Kidney (tissue), 14 donors: ENCODE data around the gene ELOVL3. TPM values are rescaled to one million over a fixed set of nuclear protein-coding genes. Genes with fewer than 3 reads are reported as not detected.
A peak's percentile ranks its signal among the peaks of the same experiment; 100 is the strongest.
"Not testable (repeated sequence)": the region's sequence is repeated elsewhere in the genome, so short reads cannot be mapped to it uniquely, and the experiment has no call there.

Experiments
- DNase-seq, 5 donors: peaks; one replicate each; pipeline ENCODE4 v3.0.0-alpha.2; 2013 to 2020
- FAIRE-seq: peaks from 2 replicates; lab custom pipeline; 2012; peaks lifted over from hg19 to GRCh38; lab: Jason Lieb, UNC
- H3K27ac ChIP-seq, 2 donors: one replicate each; pipeline ENCODE4 v1.7.0; 2013; ENCODE audit warnings: low read depth in 2 of 2, low read length in 2 of 2, inconsistent platforms in 1 of 2
- H3K27me3 ChIP-seq: one replicate; pipeline ENCODE4 v1.7.1; 2013; ENCODE audit warnings: low read length, inconsistent platforms; ENCODE audit not compliant: control insufficient read depth, insufficient read depth
- H3K36me3 ChIP-seq, 3 donors: one replicate each; pipeline versions ENCODE4 v1.7.0 to v1.7.1; 2013; ENCODE audit warnings: low read length in 3 of 3, control low read depth in 1 of 3, inconsistent platforms in 1 of 3; ENCODE audit not compliant: insufficient read depth in 3 of 3, control insufficient read depth in 2 of 3
- H3K4me1 ChIP-seq, 3 donors: one replicate each; pipeline versions ENCODE4 v1.7.0 to v1.7.1; 2013; ENCODE audit warnings: low read length in 3 of 3, inconsistent platforms in 1 of 3, low read depth in 1 of 3; ENCODE audit not compliant: control insufficient read depth in 2 of 3, insufficient read depth in 2 of 3
- H3K4me3 ChIP-seq, 3 donors: one replicate each; pipeline versions ENCODE4 v1.7.0 to v1.8.1; 2013; ENCODE audit warnings: low read length in 3 of 3, control low read depth in 1 of 3, inconsistent platforms in 1 of 3
- H3K9ac ChIP-seq, 3 donors: one replicate each; pipeline versions ENCODE4 v1.7.0 to v1.7.1; 2013; ENCODE audit warnings: low read length in 3 of 3, control low read depth in 1 of 3, inconsistent platforms in 1 of 3
- H3K9me3 ChIP-seq, 3 donors: one replicate each; pipeline versions ENCODE4 v1.7.0 to v1.7.1; 2013; ENCODE audit warnings: low read length in 3 of 3, control low read depth in 1 of 3, inconsistent platforms in 1 of 3; ENCODE audit not compliant: control insufficient read depth in 2 of 3, insufficient read depth in 1 of 3
- intact Hi-C: fragments of 100-400 bp; cut with DNase I; formaldehyde crosslinking; loops from one replicate; pipeline ENCODE4 v1.11.1; 2022
- polyA plus RNA-seq: library from polyadenylated mRNA; stranded (reverse); fragments of 350-450 nt; fragmentation: Illumina TruSeq; extraction: RNeasy Lipid Tissue Mini Kit (QIAGEN cat#74804); gene quantifications from one replicate; pipeline ENCODE4 v1.2.3, GENCODE V29; 2014; ENCODE audit warnings: low read depth, low replicate concordance; ENCODE audit not compliant: insufficient read depth
- total RNA-seq: library from RNA; stranded (reverse); fragmentation: NEBNext Ultra II Directional; extraction: Animal tissue kit (Norgen Biotek cat#: 25700); gene quantifications from one replicate; pipeline ENCODE4 v1.2.1, GENCODE V29; 2021
- TF ChIP-seq, protein P1 (sequence below): IDR thresholded peaks from 3 replicates; pipeline ENCODE4 v1.5.1; 2012; ENCODE audit warnings: mild to moderate bottlenecking, moderate library complexity, borderline replicate concordance; ENCODE audit not compliant: insufficient read depth; ENCODE audit errors: extremely low read depth
- donor health status: control.
- donor health status: control.
- donor health status: control.
- donor health status: control.
- donor health status: control.
- donor health status: DM: yes; HTN: yes; CAD: no.
- donor health status: Normal renal cell carcinoma (clear cell type).

ELOVL3 gene
- total and polyA plus RNA-seq, 2 donors from 2014 or later: 0.35 TPM; not detected in 1

DNA sequence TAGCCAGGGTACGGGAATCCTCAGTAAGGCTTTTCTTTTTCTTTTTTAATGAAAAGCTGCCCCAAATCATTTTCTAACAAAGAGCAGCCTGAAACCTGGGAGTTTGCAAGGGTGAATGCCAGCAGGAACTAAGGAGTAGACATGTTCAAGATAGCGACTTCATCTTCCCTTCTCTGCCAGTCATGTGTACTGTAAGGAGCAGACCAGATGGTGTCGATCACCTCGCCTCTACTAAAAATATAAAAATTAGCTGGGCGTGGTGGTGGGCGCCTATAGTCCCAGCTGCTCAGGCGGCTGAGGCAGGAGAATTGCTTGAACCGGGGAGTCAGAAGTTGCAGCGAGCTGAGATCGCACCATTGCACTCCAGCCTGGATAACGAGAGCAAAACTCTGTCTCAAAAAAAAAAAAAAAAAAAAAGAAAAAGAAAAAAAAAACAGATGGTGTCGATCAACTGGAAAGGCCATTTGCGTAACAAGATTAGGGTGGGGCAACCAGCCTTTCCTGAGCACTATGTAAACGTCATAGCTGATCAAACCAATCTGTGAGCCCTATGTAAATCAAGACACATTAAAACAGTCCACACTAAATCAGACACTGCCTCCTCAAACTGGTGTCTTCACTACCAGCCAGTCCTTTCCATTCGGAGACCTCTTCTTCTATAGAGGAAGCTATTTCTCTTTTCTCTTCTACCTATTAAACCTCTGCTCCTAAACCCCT, 40.1 kb upstream of the ELOVL3 start:
- H3K4me1 ChIP-seq: peaks cover 0 to 3% (median 0%) of the 10 kb centered on the region in 3 donors
- H3K27me3 ChIP-seq: no peaks in the 10 kb centered on the region
- no peaks in the 10 kb centered on the region for H3K36me3 ChIP-seq
- TF ChIP-seq, protein P1, sequence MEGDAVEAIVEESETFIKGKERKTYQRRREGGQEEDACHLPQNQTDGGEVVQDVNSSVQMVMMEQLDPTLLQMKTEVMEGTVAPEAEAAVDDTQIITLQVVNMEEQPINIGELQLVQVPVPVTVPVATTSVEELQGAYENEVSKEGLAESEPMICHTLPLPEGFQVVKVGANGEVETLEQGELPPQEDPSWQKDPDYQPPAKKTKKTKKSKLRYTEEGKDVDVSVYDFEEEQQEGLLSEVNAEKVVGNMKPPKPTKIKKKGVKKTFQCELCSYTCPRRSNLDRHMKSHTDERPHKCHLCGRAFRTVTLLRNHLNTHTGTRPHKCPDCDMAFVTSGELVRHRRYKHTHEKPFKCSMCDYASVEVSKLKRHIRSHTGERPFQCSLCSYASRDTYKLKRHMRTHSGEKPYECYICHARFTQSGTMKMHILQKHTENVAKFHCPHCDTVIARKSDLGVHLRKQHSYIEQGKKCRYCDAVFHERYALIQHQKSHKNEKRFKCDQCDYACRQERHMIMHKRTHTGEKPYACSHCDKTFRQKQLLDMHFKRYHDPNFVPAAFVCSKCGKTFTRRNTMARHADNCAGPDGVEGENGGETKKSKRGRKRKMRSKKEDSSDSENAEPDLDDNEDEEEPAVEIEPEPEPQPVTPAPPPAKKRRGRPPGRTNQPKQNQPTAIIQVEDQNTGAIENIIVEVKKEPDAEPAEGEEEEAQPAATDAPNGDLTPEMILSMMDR: no peak
- no peak overlapping the region for H3K27ac ChIP-seq
- no peaks in the 10 kb centered on the region for H3K9me3 ChIP-seq
- no peak overlapping the region for H3K9ac ChIP-seq
- DNase-seq (no peak), FAIRE-seq (no peak)
- H3K4me3 ChIP-seq: no peak overlapping the region
- intact Hi-C loops: no loop called here

DNA sequence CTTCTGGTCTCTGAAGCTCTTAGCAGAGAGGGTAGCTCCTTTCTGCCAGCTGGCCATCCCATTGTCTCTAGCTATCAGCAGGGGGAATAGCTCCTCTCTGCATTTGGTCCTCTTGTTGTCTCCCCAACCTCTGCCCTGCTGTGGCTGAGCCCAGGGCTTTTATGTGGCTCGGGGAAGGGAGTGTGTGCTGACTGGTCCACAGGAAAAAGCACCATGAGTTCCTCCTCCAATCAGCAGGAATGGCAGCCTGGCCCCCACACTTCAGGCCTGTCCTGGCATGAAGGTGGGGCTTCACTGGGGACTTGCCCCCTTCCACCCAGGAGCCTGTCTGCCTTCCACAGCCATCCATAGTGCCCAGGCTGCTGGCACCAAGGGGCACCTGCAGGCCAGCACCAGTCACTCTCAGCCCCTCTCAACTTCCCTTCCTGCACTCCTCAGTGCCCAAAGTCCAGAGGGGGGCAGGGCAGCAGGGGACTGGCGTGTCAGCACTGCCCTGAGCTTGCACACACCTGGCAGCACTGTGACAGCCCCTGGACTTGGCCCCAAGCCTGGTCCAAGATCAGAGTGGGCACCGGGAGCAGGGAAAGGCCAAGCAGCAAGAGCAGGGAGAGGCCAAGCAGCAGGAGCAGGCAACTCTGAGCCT, 37.7 kb upstream of the ELOVL3 start:
- Histone ChIP-seq H3K36me3 (no peaks in the 10 kb centered on the region), H3K27ac (no peak overlapping the region), H3K4me1 (peaks cover 0 to 3% (median 0%) of the 10 kb centered on the region in 3 donors), H3K9me3 (peaks cover 0 to 4% (median 0%) of the 10 kb centered on the region in 3 donors), H3K4me3 (no peak overlapping the region), H3K9ac (no peak overlapping the region), H3K27me3 (no peaks in the 10 kb centered on the region)
- TF ChIP-seq, protein P1: no peak
- DNase-seq (no peak), FAIRE-seq (no peak)
- intact Hi-C loops: no loop called here

DNA sequence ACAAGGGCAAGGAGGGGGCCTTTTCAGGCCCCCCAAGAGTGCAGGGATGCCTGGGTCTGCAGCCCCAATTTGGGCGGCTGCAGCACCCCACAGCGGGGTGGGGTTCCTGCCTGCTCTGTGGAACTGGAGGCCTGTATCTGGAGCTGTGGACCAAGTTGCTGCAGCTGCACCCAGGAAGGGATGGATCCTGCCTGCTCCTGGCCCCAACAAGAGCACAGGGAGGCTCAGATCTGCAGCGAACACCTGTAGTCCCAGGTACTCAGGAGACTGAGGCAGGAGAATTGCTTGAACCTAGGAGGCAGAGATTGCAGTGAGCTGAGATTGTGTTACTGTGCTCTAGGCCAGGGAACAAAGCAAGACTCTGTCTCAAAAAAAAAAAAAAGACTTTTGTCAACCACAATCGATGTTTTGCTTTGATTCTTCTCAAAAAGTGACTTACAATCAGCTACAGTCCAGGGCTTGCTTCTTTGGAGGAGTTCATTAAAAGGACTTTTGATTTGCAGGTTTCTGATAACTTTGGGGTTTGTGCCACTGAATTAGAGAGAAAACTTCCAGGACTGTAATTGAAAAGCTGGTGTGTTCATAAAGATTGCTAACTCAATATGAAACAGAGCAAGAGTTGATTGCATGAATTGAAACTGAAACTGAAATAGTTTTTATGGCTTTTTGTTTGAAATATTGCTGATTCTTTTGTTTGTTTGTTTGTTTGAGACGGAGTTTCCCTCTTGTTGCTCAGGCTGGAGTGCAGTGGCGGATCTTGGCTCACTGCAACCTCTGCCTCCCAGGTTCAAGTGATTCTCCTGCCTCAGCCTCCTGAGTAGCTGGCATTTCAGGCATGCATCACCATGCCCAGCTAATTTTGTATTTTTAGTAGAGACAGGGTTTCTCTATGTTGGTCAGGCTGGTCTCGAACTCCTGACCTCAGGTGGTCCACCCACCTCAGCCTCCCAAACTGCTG, 36.9 kb upstream of the ELOVL3 start:
- FAIRE-seq, DNase-seq, H3K9me3 ChIP-seq, H3K4me1 ChIP-seq, H3K36me3 ChIP-seq, H3K27me3 ChIP-seq, H3K4me3 ChIP-seq, H3K27ac ChIP-seq, intact Hi-C loops: not testable (repeated sequence)
- H3K9ac ChIP-seq: peak overlapping the region in 1 of 3 donors; percentile 26
